Adrenal gland (tissue), 12 donors: Measurements from ENCODE around the gene DGCR6L. TPM values are rescaled to one million over a fixed set of nuclear protein-coding genes. Genes with fewer than 3 reads are reported as not detected.
"Not testable (repeated sequence)": the region's sequence is repeated elsewhere in the genome, so short reads cannot be mapped to it uniquely, and the experiment has no call there.

ENCODE experiments used
- DNase-seq, 7 donors: peaks; one replicate each; pipeline ENCODE4 v3.0.0-alpha.2; 2019 to 2020
- H3K27ac ChIP-seq, 5 donors: fragments of 200-600 bp; sonication (generic) in 4 of 5; 1 replicate in 3 of 5; 2 replicates in 2 of 5; pipeline versions ENCODE4 v1.5.1 to v1.8.0; 2016 to 2020; ENCODE audit warnings: mild to moderate bottlenecking in 1 of 5
- H3K27me3 ChIP-seq: fragments of 200-600 bp; 2 replicates; pipeline ENCODE4 v1.8.0; 2021
- H3K36me3 ChIP-seq, 2 donors: fragments of 200-600 bp; replicated peaks in 1 of 2; 1 replicate in 1 of 2; 2 replicates in 1 of 2; pipeline versions ENCODE4 v1.5.1 to v1.8.0; 2018 to 2022
- H3K4me1 ChIP-seq, 2 donors: fragments of 200-600 bp; replicated peaks in 1 of 2; 1 replicate in 1 of 2; 2 replicates in 1 of 2; pipeline versions ENCODE4 v1.5.1 to v1.8.0; 2018 to 2021
- H3K4me3 ChIP-seq, 4 donors: fragments of 200-600 bp; sonication (generic) in 3 of 4; one replicate each; pipeline ENCODE4 v1.5.1; 2016 to 2018
- H3K9me3 ChIP-seq, 3 donors: fragments of 200-600 bp; sonication (generic) in 1 of 3; replicated peaks in 1 of 3; 1 replicate in 2 of 3; 2 replicates in 1 of 3; pipeline versions ENCODE4 v1.5.1 to v1.8.0; 2016 to 2021
- CTCF ChIP-seq, 6 experiments: fragments of 450-650 bp in 4 of 6; fragments of 200-600 bp in 2 of 6; sonication (generic) in 1 of 6; IDR thresholded peaks; 1 replicate in 5 of 6; 2 replicates in 1 of 6; pipeline versions ENCODE4 v1.5.1 to v1.8.0; 2016 to 2021; ENCODE audit warnings: antibody characterized with exemption in 6 of 6, mild to moderate bottlenecking in 2 of 6, moderate library complexity in 1 of 6
- POLR2A ChIP-seq, 2 donors: fragments of 450-650 bp; IDR thresholded peaks; one replicate each; pipeline ENCODE4 v1.6.1; 2017; ENCODE audit warnings: antibody characterized with exemption in 2 of 2, mild to moderate bottlenecking in 2 of 2, moderate library complexity in 1 of 2
- WGBS, 4 donors: extraction: QIAGEN DNeasy Blood & Tissue Kit in 2 of 4; methylation state at CpG; one replicate each; pipeline versions ENCODE4 v1.1.5 to v1.1.7; 2013 to 2017; 5-methylcytosine and 5-hydroxymethylcytosine counted together
- intact Hi-C, 2 donors: fragments of 100-400 bp; cut with DNase I; formaldehyde crosslinking; loops; one replicate each; pipeline versions ENCODE4 v1.14.1 to v1.15.0; 2022 to 2023
- polyA plus RNA-seq, 3 donors: library from polyadenylated mRNA; stranded (reverse); fragments of 200-250 nt in 2 of 3; fragments of 350-450 nt in 1 of 3; fragmentation: Illumina TruSeq in 1 of 3; extraction: RNeasy Lipid Tissue Mini Kit (QIAGEN cat#74804) in 1 of 3; gene quantifications; one replicate each; pipeline ENCODE4 v1.2.3, GENCODE V29; 2013 to 2014
- total RNA-seq, 9 donors: library from RNA; depleted of rRNA in 4 of 9; stranded (reverse); fragments of >200 nt in 4 of 9; fragments of 120-200 nt in 1 of 9; fragmentation: NEBNext Ultra II Directional in 1 of 9; extraction: Animal tissue kit (Norgen Biotek cat#: 25700) in 1 of 9; gene quantifications; one replicate each; pipeline versions ENCODE4 v1.1.0 to v1.2.4, GENCODE V29; 2013 to 2023
- donor health status: healthy with polysubstance abuse.
- donor health status: Bipolar disorder and iron deficiency.
- donor health status: DM: yes; HTN: yes; CAD: no.
- donor health status: DM: no; HTN: no; CAD: no.
- donor health status: DM: no; HTN: no; CAD: no.
- donor health status: DM: yes; HTN: yes; CAD: no.

The DGCR6L gene
- total and polyA plus RNA-seq, 12 donors, result 12.1 to 159 (median 74.1) TPM

DNA sequence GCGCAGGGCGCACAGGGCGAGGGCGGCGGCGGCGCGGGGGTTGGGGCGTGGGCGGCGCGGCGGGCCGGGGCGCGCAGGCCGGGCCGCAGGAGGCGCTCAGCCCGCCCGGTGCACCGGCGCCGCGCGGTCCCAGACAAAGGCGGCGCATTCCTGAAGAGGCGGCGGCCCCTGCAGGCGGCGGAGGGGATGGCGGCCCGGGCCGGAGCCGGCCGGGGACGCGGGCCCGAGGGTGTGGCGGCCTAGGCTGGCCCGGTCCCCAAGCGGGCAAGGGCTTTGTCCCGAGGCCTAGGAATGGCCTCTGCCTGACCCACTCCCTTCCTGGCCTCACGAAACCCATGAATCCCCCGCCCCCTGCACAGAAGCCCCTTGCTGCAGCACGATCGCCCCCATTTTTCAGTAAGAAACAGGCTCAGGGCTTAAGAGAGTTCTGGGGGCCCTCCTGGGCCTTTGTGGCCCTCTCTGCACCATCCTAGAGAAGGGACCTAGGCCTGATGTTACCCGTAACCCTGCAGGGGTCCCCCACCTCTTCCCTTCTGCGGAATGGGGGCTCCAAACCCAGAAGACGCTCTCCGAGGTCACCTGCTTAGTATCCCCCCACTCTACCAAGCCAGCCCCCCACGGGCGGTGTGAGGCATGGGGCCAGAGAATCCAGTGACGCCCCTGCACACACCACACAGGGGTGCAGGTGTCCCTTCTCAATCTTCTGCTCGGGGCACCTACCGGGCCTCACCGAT lies 51.4 kb downstream of the DGCR6L start, which contains the start of gene RTN4R:
Gene RTN4R (minus strand): TSS at position 40 of the 734 bp plus-strand sequence. CDS start 226 bp downstream, outside the sequence.
- DNase-seq, result peak in 6 of 7 donors; percentile 54 to 72 (median 62)
- H3K4me3 ChIP-seq, result peak within 1 kb of the TSS in 1 of 4 donors; percentile 71
- intact Hi-C loops, result no loop called here
- H3K27me3 ChIP-seq, result no peaks in the 10 kb centered on the region
- peak within 1 kb of the TSS in 1 of 5 donors; percentile 29 for H3K27ac ChIP-seq
- H3K36me3 ChIP-seq, result no peaks in the 10 kb centered on the region
- no peaks in the 10 kb centered on the region for H3K9me3 ChIP-seq
- H3K4me1 ChIP-seq, result peaks cover 7 to 8% of the 10 kb centered on the region in 2 donors
- TF ChIP-seq CTCF (IDR thresholded peaks at IDR 0.05) (peak; percentile 6 to 91 (median 44)), POLR2A (IDR thresholded peaks at IDR 0.05) (no peak)
- 23 to 95% (median 57%) methylated on average over 4 to 43 of the region's 58 CpGs for whole genome bisulfite sequencing, 4 donors

DNA sequence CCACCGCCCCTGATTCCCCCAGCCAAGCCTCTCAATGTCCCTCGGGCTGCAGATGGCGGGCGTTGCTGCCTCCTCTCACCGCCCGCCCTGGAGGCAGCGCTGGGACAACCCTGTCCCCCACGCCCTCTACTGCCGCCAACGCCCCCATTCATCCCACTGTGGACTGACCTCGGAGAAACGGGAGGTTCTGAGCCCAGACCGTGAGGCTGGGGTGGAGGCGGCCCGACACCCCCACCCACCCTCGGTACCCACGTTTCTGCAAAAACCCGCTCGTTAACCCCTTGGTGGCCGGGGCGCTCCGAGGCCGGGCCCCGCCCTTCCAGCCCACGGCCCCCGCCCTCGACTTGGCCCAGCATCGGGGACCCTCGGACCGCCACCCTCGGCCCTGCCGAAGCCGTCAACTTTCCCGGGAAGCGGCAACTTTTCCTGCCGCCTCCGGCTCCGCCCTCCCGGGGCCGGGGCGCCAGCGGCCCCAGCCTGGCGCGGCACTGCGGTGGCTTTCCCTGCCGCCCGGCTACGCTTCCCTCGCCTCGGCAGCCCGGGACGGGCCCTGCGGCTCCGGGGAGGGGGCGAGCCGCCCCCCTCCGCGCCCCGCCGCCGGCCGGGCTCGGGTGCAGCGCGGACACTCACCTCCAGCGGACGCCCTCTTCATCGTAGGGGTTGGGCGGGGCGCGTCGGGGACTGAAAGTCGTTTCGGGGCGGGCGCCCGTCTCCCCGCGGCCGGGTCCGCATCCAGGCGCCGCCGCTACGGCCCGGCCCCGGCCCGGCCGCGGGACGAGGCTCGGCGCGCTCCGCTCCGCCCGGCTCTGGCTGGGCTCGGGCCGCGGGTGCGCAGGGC lies 52.2 kb downstream of the DGCR6L start:
- Histone ChIP-seq H3K36me3 (no peaks in the 10 kb centered on the region), H3K4me1 (peaks cover 7 to 8% of the 10 kb centered on the region in 2 donors), H3K27me3 (no peaks in the 10 kb centered on the region), H3K9me3 (no peaks in the 10 kb centered on the region), H3K27ac (peak overlapping the region in 1 of 5 donors; percentile 29), H3K4me3 (peak overlapping the region in 1 of 4 donors; percentile 71)
- peak in 1 of 7 donors; percentile 28 for DNase-seq
- TF ChIP-seq POLR2A (IDR thresholded peaks at IDR 0.05) (no peak), CTCF (IDR thresholded peaks at IDR 0.05) (no peak)
- 1 to 4% (median 2%) methylated on average over 14 to 101 of the region's 101 CpGs for WGBS, 4 donors
- intact Hi-C loops, result no loop called here

DNA sequence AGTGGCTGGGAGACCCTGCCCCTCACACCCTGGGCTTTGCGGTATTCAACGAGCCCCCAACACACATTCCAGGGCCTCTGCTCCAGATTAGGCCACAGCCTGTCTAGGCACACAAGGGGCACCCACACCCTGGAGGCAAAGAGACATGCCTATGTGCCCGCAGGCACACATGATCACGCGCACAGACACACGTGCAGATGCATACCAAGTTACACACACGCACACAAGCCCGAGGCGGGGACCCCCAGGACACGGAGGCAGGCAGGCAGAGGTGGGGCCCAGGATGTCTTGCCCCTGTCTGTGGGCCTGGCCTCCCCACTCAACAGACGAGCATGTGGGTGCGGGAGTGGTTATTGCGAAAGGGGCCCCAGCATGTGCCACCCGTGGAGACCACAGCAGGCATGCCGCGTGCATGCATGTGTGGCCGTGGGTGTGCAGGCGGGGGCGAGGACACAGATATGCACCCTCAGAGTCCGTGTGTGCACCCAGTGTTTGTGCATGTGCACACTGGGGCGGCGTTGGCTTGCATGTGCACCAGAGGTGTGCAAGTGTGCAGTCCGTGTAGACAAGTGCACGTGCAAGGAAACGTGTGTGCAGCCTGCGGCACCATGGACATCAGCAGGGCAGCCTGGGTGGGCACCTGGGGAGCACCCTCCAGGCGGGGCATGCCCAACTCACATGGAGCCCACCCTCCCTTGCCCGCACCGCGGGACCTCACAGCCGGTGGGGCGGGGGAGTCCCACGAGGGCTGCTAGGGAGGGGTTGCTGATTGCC lies 53.0 kb downstream of the DGCR6L start:
- intact Hi-C loops, DNase-seq, H3K27ac ChIP-seq, H3K9me3 ChIP-seq, H3K4me1 ChIP-seq, H3K4me3 ChIP-seq, H3K36me3 ChIP-seq, H3K27me3 ChIP-seq: not testable (repeated sequence)
- WGBS, 4 donors, result 68 to 79% (median 71%) methylated on average over 17 to 33 of the region's 33 CpGs

- DNase-seq, intact Hi-C loops, H3K36me3 ChIP-seq, H3K9me3 ChIP-seq, H3K27ac ChIP-seq, H3K27me3 ChIP-seq, H3K4me3 ChIP-seq, H3K4me1 ChIP-seq: not testable (repeated sequence)
- WGBS, 4 donors, result 91 to 100% (median 96%) methylated on average over 1 to 15 of the region's 15 CpGs
Measured at GRCh38 chr22:20265772-20266666, 53.8 kb downstream of the DGCR6L start.
